Fibroblast of skin of right biceps (primary cell): Measurements from ENCODE around the gene SYNGR2.

Experiments
- DNase-seq: peaks from one replicate; pipeline ENCODE4 v3.0.0-alpha.2; 2013

The SYNGR2 gene

GRCh38 chr17:78208486-78208885, 40.1 kb downstream of the SYNGR2 start:
- no peak for DNase-seq

GRCh38 chr17:78210111-78210510, 41.7 kb downstream of the SYNGR2 start:
- no peak for DNase-seq

GRCh38 chr17:78211032-78211431, 42.7 kb downstream of the SYNGR2 start:
- no peak for DNase-seq

- peak; percentile 90 for DNase-seq
Observed at GRCh38 chr17:78214016-78214705, 45.8 kb downstream of the SYNGR2 start, which contains the start of gene BIRC5. Gene BIRC5 (plus strand): TSS chr17:78214253. CDS start chr17:78214317, 64 bp downstream.

GRCh38 chr17:78214706-78215061, 46.3 kb downstream of the SYNGR2 start:
- DNase-seq, result no peak

- no peak for DNase-seq
Observed at GRCh38 chr17:78219396-78220150, 51.2 kb downstream of the SYNGR2 start.
